H9 (cell line): ENCODE results near the gene PARD6B. TPM values are rescaled to one million over a fixed set of nuclear protein-coding genes. Genes with fewer than 3 reads are reported as not detected.
A peak's percentile ranks its signal among the peaks of the same experiment; 100 is the strongest.

Experiments used
- DNase-seq: peaks from one replicate; pipeline ENCODE4 v3.0.0-alpha.2; 2017
- H2AFZ ChIP-seq: one replicate; pipeline ENCODE4 v1.6.1; 2013; ENCODE audit warnings: mild to moderate bottlenecking, low read length, control low read depth, moderate library complexity
- H2AK5ac ChIP-seq: 2 replicates; pipeline ENCODE4 v1.6.1; 2013; ENCODE audit warnings: low read length, control low read depth, mixed read lengths; ENCODE audit not compliant: insufficient read length
- H2BK120ac ChIP-seq: one replicate; pipeline ENCODE4 v1.6.1; 2013; ENCODE audit warnings: low read depth, mild to moderate bottlenecking, low read length, control low read depth, inconsistent platforms; ENCODE audit not compliant: poor library complexity, severe bottlenecking
- H2BK12ac ChIP-seq: 2 replicates; pipeline ENCODE4 v1.6.1; 2013; ENCODE audit warnings: low read length, control low read depth, mixed read lengths, low read depth; ENCODE audit not compliant: insufficient read length
- H2BK15ac ChIP-seq: 2 replicates; pipeline ENCODE4 v1.6.1; 2013; ENCODE audit warnings: low read depth, low read length, control low read depth
- H2BK20ac ChIP-seq: one replicate; pipeline ENCODE4 v1.6.1; 2013; ENCODE audit warnings: low read depth, mild to moderate bottlenecking, low read length, control low read depth, inconsistent platforms; ENCODE audit not compliant: poor library complexity, severe bottlenecking
- H2BK5ac ChIP-seq: 2 replicates; pipeline ENCODE4 v1.6.1; 2013; ENCODE audit warnings: low read length, control low read depth, mixed read lengths; ENCODE audit not compliant: insufficient read length
- H3K14ac ChIP-seq: 2 replicates; pipeline ENCODE4 v1.6.1; 2013; ENCODE audit warnings: low read length, control low read depth; ENCODE audit not compliant: insufficient read depth
- H3K18ac ChIP-seq: 2 replicates; pipeline ENCODE4 v1.6.1; 2013; ENCODE audit warnings: low read depth, mild to moderate bottlenecking, mixed read lengths, low read length, control low read depth; ENCODE audit not compliant: insufficient read length
- H3K23ac ChIP-seq: 2 replicates; pipeline ENCODE4 v1.6.1; 2013; ENCODE audit warnings: low read length, control low read depth, mixed read lengths, low read depth; ENCODE audit not compliant: insufficient read length
- H3K23me2 ChIP-seq: 2 replicates; pipeline ENCODE4 v1.6.1; 2013; ENCODE audit warnings: low read depth, mild to moderate bottlenecking, mixed read lengths, low read length, control low read depth; ENCODE audit not compliant: insufficient read length, poor library complexity, severe bottlenecking
- H3K27ac ChIP-seq: 2 replicates; pipeline ENCODE4 v1.5.1; 2013; ENCODE audit warnings: low read length, control low read depth, mixed read lengths, low read depth; ENCODE audit not compliant: insufficient read length
- H3K27me3 ChIP-seq: 2 replicates; pipeline ENCODE4 v1.6.1; 2013; ENCODE audit warnings: low read length, control low read depth, inconsistent platforms; ENCODE audit not compliant: insufficient read depth
- H3K4ac ChIP-seq: 2 replicates; pipeline ENCODE4 v1.6.1; 2013; ENCODE audit warnings: low read depth, mild to moderate bottlenecking, control low read depth, inconsistent platforms, low read length, moderate library complexity
- H3K4me1 ChIP-seq: 2 replicates; pipeline ENCODE4 v1.6.1; 2013; ENCODE audit warnings: low read length, control low read depth, inconsistent platforms; ENCODE audit not compliant: insufficient read depth
- H3K4me2 ChIP-seq: 2 replicates; pipeline ENCODE4 v1.6.1; 2013; ENCODE audit warnings: low read length, control low read depth, mixed read lengths; ENCODE audit not compliant: insufficient read length, insufficient read depth
- H3K56ac ChIP-seq: 2 replicates; pipeline ENCODE4 v1.6.1; 2013; ENCODE audit warnings: low read depth, mild to moderate bottlenecking, mixed read lengths, low read length, control low read depth; ENCODE audit not compliant: insufficient read length
- H3K79me1 ChIP-seq: 2 replicates; pipeline ENCODE4 v1.6.1; 2013; ENCODE audit warnings: low read depth, mild to moderate bottlenecking, moderate library complexity, low read length, control low read depth, inconsistent platforms; ENCODE audit not compliant: insufficient read depth, poor library complexity, severe bottlenecking
- H3K79me2 ChIP-seq: 2 replicates; pipeline ENCODE4 v1.6.1; 2013; ENCODE audit warnings: low read length, control low read depth, inconsistent platforms; ENCODE audit not compliant: insufficient read depth
- H3K9ac ChIP-seq: 2 replicates; pipeline ENCODE4 v1.6.1; 2013; ENCODE audit warnings: low read length, control low read depth, mixed read lengths; ENCODE audit not compliant: insufficient read length; ENCODE audit errors: extremely low read depth
- H3K9me3 ChIP-seq: one replicate; pipeline ENCODE4 v1.6.1; 2013; ENCODE audit warnings: low read depth, low read length, inconsistent platforms; ENCODE audit not compliant: control insufficient read depth
- H3T11ph ChIP-seq: one replicate; pipeline ENCODE4 v1.6.1; 2013; ENCODE audit warnings: mild to moderate bottlenecking, low read length, control low read depth, inconsistent platforms
- H4K20me1 ChIP-seq: one replicate; pipeline ENCODE4 v1.6.1; 2013; ENCODE audit not compliant: control insufficient read depth, insufficient read length, insufficient read depth
- H4K5ac ChIP-seq: 2 replicates; pipeline ENCODE4 v1.6.1; 2013; ENCODE audit warnings: low read depth, mild to moderate bottlenecking, mixed read lengths, low read length, control low read depth; ENCODE audit not compliant: insufficient read length
- H4K8ac ChIP-seq: replicated peaks from 2 replicates; pipeline ENCODE4 v1.6.1; 2013; ENCODE audit warnings: low read length, control low read depth, mixed read lengths, low read depth; ENCODE audit not compliant: insufficient read length
- H4K91ac ChIP-seq: 2 replicates; pipeline ENCODE4 v1.6.1; 2013; ENCODE audit warnings: low read depth, mild to moderate bottlenecking, moderate library complexity, mixed read lengths, low read length, control low read depth; ENCODE audit not compliant: insufficient read length
- H3K27ac Mint-ChIP-seq, 3 experiments: 2 replicates in 2 of 3; 3 replicates in 1 of 3; pipeline ENCODE4 v1.8.0; 2020 to 2021; ENCODE audit warnings: mixed read lengths in 3 of 3, mild to moderate bottlenecking in 1 of 3, moderate library complexity in 1 of 3
- H3K27me3 Mint-ChIP-seq: 2 replicates; pipeline ENCODE4 v1.8.0; 2021; ENCODE audit warnings: low read depth, mild to moderate bottlenecking, moderate library complexity, mixed read lengths
- H3K36me3 Mint-ChIP-seq, 3 experiments: 2 replicates in 2 of 3; 3 replicates in 1 of 3; pipeline ENCODE4 v1.8.0; 2020 to 2021; ENCODE audit warnings: low read depth in 3 of 3, mixed read lengths in 3 of 3; ENCODE audit not compliant: insufficient read depth in 1 of 3
- H3K4me1 Mint-ChIP-seq, 2 experiments: 2 replicates each; pipeline ENCODE4 v1.8.0; 2020; ENCODE audit warnings: mixed read lengths in 2 of 2
- H3K4me3 Mint-ChIP-seq, 2 experiments: 2 replicates in 1 of 2; 3 replicates in 1 of 2; pipeline ENCODE4 v1.8.0; 2020 to 2021; ENCODE audit warnings: mild to moderate bottlenecking in 2 of 2, mixed read lengths in 2 of 2, moderate library complexity in 1 of 2
- H3K9me3 Mint-ChIP-seq, 2 experiments: 2 replicates in 1 of 2; 3 replicates in 1 of 2; pipeline ENCODE4 v1.8.0; 2020; ENCODE audit warnings: mild to moderate bottlenecking in 2 of 2, mixed read lengths in 2 of 2, moderate library complexity in 1 of 2
- WGBS: extraction: QIAGEN DNeasy Blood & Tissue Kit; methylation state at CpG from one replicate; pipeline ENCODE4 v1.1.7; 2013; ENCODE audit warnings: missing lambda C conversion rate, low lambda C conversion rate, mixed read lengths; ENCODE audit not compliant: insufficient read length; ENCODE audit errors: extremely low coverage; 5-methylcytosine and 5-hydroxymethylcytosine counted together
- total RNA-seq: library from RNA; stranded (reverse); gene quantifications from 2 replicates; pipeline ENCODE4 v1.2.1, GENCODE V29; 2021
- TF ChIP-seq, protein P1 (sequence below): fragments of 200-600 bp; sonication (generic); conservative IDR thresholded peaks from 3 replicates; pipeline ENCODE4 v1.8.0; 2021; ENCODE audit warnings: antibody characterized with exemption, mild to moderate bottlenecking

The PARD6B gene
- total RNA-seq, 1 experiment from 2014 or later, result 27.4 TPM

DNA sequence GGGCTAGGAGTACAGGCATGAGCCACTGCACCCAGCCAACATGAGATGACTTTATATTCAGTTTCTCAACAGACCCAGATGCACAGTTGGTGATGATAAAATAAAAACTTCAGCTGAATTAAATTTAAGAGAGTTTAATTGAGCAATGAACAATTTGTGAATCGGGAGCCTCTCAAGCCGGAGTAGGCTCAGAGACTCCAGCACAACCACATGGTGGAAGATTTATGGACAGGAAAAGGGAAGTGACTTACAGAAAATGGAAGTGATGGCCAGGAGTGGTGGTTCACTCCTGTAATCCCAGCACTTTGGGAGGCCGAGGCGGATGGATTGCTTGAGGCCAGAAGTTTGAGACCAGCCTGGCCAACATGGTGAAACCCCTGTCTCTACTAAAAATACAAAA, 53.1 kb downstream of the PARD6B start:
- no peak for DNase-seq
- H4K5ac ChIP-seq, result no peak overlapping the region
- H4K20me1 ChIP-seq, result no peaks in the 10 kb centered on the region
- WGBS, result no CpG with 5 or more reads among the region's 4 CpGs
- H3K79me1 ChIP-seq, result no peaks in the 10 kb centered on the region
- H3K79me2 ChIP-seq, result no peaks in the 10 kb centered on the region
- no peak overlapping the region for H3K4me2 ChIP-seq
- Mint-ChIP-seq H3K4me3 (no peak overlapping the region), H3K36me3 (peaks cover 0 to 14% (median 4%) of the 10 kb centered on the region in 3 experiments; a peak in 4 of 7 replicates), H3K27me3 (peaks cover 3% of the 10 kb centered on the region; the same call in 1 of the 2 replicates), H3K9me3 (peaks cover 7 to 12% of the 10 kb centered on the region in 2 experiments; a peak in 4 of 5 replicates), H3K27ac (peak overlapping the region in 1 of 3 experiments; percentile 70; a peak in 2 of 7 replicates), H3K4me1 (peaks cover 9 to 22% of the 10 kb centered on the region in 2 experiments)
- no peak overlapping the region for H2BK5ac ChIP-seq
- H3K4ac ChIP-seq, result no peak overlapping the region
- H3K9me3 ChIP-seq, result no peaks in the 10 kb centered on the region
- no peak overlapping the region for H4K91ac ChIP-seq
- no peaks in the 10 kb centered on the region for H3K27me3 ChIP-seq
- H2AK5ac ChIP-seq, result no peak overlapping the region
- no peak overlapping the region for H4K8ac ChIP-seq
- H2BK15ac ChIP-seq, result no peak overlapping the region
- H3K9ac ChIP-seq, result no peak overlapping the region
- H3T11ph ChIP-seq, result no peak overlapping the region
- no peak overlapping the region for H3K56ac ChIP-seq
- TF ChIP-seq, protein P1, sequence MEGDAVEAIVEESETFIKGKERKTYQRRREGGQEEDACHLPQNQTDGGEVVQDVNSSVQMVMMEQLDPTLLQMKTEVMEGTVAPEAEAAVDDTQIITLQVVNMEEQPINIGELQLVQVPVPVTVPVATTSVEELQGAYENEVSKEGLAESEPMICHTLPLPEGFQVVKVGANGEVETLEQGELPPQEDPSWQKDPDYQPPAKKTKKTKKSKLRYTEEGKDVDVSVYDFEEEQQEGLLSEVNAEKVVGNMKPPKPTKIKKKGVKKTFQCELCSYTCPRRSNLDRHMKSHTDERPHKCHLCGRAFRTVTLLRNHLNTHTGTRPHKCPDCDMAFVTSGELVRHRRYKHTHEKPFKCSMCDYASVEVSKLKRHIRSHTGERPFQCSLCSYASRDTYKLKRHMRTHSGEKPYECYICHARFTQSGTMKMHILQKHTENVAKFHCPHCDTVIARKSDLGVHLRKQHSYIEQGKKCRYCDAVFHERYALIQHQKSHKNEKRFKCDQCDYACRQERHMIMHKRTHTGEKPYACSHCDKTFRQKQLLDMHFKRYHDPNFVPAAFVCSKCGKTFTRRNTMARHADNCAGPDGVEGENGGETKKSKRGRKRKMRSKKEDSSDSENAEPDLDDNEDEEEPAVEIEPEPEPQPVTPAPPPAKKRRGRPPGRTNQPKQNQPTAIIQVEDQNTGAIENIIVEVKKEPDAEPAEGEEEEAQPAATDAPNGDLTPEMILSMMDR, result no peak
- no peak overlapping the region for H3K18ac ChIP-seq
- no peak overlapping the region for H3K27ac ChIP-seq
- H2AFZ ChIP-seq, result no peak overlapping the region
- no peak overlapping the region for H3K14ac ChIP-seq
- H2BK120ac ChIP-seq, result no peak overlapping the region
- no peak overlapping the region for H3K23ac ChIP-seq
- H2BK12ac ChIP-seq, result no peak overlapping the region
- no peak overlapping the region for H2BK20ac ChIP-seq
- no peaks in the 10 kb centered on the region; the same call in 1 of the 2 replicates for H3K4me1 ChIP-seq
- H3K23me2 ChIP-seq, result no peaks in the 10 kb centered on the region
